ENCODE results near the gene SLC7A7. TPM values are rescaled to one million over a fixed set of nuclear protein-coding genes. Genes with fewer than 3 reads are reported as not detected.

SLC7A7 gene
- total RNA-seq, 1 experiment from 2014 or later, result 5.9 TPM

GRCh38 chr14:22845103-22845394 is 29.8 kb upstream of the SLC7A7 start:
- no peaks in the 10 kb centered on the region for H4K20me1 ChIP-seq (ENCODE audit: insufficient read depth)
- no peaks in the 10 kb centered on the region for H3K27me3 ChIP-seq (ENCODE audit: insufficient read depth, low read depth)
- H3F3A ChIP-seq (ENCODE audit: insufficient read depth, low read depth), result no peaks in the 10 kb centered on the region
- no peak overlapping the region for H3K4me2 ChIP-seq
- ChIA-PET POLR2A (ENCODE audit: unreplicated experiment) (no interaction called here), CTCF (no interaction called here)
- no peaks in the 10 kb centered on the region for H3K4me1 ChIP-seq (replicated peaks; ENCODE audit: insufficient read depth)
- intact Hi-C loops (cut with micrococcal nuclease; ENCODE audit: unreplicated experiment), result no loop called here
- DNase-seq, result no peak
- H3K27ac ChIP-seq, result no peak overlapping the region
- BruUV-seq (replicated peaks), result no TSS peak
- no peaks in the 10 kb centered on the region for H3K9me2 ChIP-seq (ENCODE audit: insufficient read depth)
- H3K4me3 ChIP-seq, result no peak overlapping the region
- no peaks in the 10 kb centered on the region for H3K36me3 ChIP-seq (ENCODE audit: low read depth)
- no peak overlapping the region for H2AFZ ChIP-seq
- no peaks in the 10 kb centered on the region for H3K79me2 ChIP-seq (ENCODE audit: low read depth)
- no peaks in the 10 kb centered on the region for H3K9me3 ChIP-seq (ENCODE audit: insufficient read depth, low read depth)
- TF ChIP-seq EZH2 (IDR thresholded peaks at IDR 0.05; ENCODE audit: low read depth) (no peak), CTCF (conservative IDR thresholded peaks at IDR 0.05) (no peak)

- Histone ChIP-seq H3K36me3 (ENCODE audit: low read depth) (no peaks in the 10 kb centered on the region), H3K9me3 (ENCODE audit: insufficient read depth, low read depth) (no peaks in the 10 kb centered on the region), H3K4me1 (replicated peaks; ENCODE audit: insufficient read depth) (no peaks in the 10 kb centered on the region), H3K9me2 (ENCODE audit: insufficient read depth) (no peaks in the 10 kb centered on the region), H3K27ac (no peak overlapping the region), H3F3A (ENCODE audit: insufficient read depth, low read depth) (no peaks in the 10 kb centered on the region), H3K27me3 (ENCODE audit: insufficient read depth, low read depth) (no peaks in the 10 kb centered on the region), H4K20me1 (ENCODE audit: insufficient read depth) (no peaks in the 10 kb centered on the region), H2AFZ (no peak overlapping the region), H3K4me3 (no peak overlapping the region), H3K4me2 (no peak overlapping the region), H3K79me2 (ENCODE audit: low read depth) (no peaks in the 10 kb centered on the region)
- CTCF ChIA-PET, result interaction anchor here (0.6 kb wide), 1 partner anchor 65 kb away, joined by 4 read pairs; no protein-coding TSS in a partner anchor
- POLR2A ChIA-PET (ENCODE audit: unreplicated experiment), result no interaction called here
- no peak for DNase-seq
- intact Hi-C loops (cut with micrococcal nuclease; ENCODE audit: unreplicated experiment), result no loop called here
- TF ChIP-seq EZH2 (IDR thresholded peaks at IDR 0.05; ENCODE audit: low read depth) (no peak), CTCF (conservative IDR thresholded peaks at IDR 0.05) (no peak)
- BruUV-seq (replicated peaks), result no TSS peak
Measured at GRCh38 chr14:22844221-22845102, 29.2 kb upstream of the SLC7A7 start.

GRCh38 chr14:22843123-22843925 is 28.1 kb upstream of the SLC7A7 start:
- Histone ChIP-seq H3K79me2 (ENCODE audit: low read depth) (no peaks in the 10 kb centered on the region), H3K9me3 (ENCODE audit: insufficient read depth, low read depth) (no peaks in the 10 kb centered on the region), H3K9me2 (ENCODE audit: insufficient read depth) (no peaks in the 10 kb centered on the region), H3K4me1 (replicated peaks; ENCODE audit: insufficient read depth) (no peaks in the 10 kb centered on the region), H3K4me3 (no peak overlapping the region), H3K27ac (no peak overlapping the region), H4K20me1 (ENCODE audit: insufficient read depth) (no peaks in the 10 kb centered on the region), H2AFZ (no peak overlapping the region), H3F3A (ENCODE audit: insufficient read depth, low read depth) (no peaks in the 10 kb centered on the region), H3K27me3 (ENCODE audit: insufficient read depth, low read depth) (no peaks in the 10 kb centered on the region), H3K36me3 (ENCODE audit: low read depth) (no peaks in the 10 kb centered on the region), H3K4me2 (no peak overlapping the region)
- no peak for DNase-seq
- ChIA-PET POLR2A (ENCODE audit: unreplicated experiment) (interaction anchor here (0.6 kb wide), 1 partner anchor 254 kb away, joined by 3 read pairs; the partner anchor contains the start of gene DAD1), CTCF (no interaction called here)
- TF ChIP-seq EZH2 (IDR thresholded peaks at IDR 0.05; ENCODE audit: low read depth) (no peak), CTCF (conservative IDR thresholded peaks at IDR 0.05) (no peak)
- no TSS peak for BruUV-seq (replicated peaks)
- intact Hi-C loops (cut with micrococcal nuclease; ENCODE audit: unreplicated experiment), result no loop called here

Measured in PC-9 (cell line).